Measurements from ENCODE around the gene TOP3A.

DNA sequence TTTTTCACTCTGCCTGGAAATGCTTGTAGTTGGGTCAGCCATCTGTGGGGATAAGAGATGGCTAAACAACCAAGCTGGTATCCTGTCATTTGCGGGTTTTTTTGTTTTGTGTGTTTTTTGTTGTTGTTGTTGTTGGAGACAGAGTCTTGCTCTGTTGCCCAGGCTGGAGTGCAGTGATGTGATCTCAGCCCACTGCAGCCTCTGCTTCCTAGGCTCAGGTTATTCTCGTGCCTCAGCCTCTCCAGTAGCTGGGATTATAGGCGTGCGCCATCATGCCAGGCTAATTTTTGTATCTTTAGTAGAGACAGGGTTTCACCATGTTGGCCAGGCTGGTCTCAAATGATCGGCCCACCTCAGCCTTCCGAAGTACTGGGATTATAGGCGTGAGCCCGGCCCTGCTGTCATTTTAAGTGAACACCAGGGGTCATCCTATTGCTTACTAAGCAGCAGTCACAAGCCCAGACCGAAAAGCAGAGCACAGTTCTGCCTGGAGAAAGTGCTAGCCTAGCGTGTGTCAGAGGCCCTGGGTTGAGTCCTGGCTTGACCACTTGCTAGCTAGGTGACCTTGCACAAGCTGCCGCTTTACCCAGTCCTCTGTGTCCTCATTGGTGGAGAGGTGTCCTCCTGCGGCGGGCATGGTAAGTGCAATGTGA is 4.9 kb upstream of the TOP3A start:
- TF ChIP-seq, protein P1, sequence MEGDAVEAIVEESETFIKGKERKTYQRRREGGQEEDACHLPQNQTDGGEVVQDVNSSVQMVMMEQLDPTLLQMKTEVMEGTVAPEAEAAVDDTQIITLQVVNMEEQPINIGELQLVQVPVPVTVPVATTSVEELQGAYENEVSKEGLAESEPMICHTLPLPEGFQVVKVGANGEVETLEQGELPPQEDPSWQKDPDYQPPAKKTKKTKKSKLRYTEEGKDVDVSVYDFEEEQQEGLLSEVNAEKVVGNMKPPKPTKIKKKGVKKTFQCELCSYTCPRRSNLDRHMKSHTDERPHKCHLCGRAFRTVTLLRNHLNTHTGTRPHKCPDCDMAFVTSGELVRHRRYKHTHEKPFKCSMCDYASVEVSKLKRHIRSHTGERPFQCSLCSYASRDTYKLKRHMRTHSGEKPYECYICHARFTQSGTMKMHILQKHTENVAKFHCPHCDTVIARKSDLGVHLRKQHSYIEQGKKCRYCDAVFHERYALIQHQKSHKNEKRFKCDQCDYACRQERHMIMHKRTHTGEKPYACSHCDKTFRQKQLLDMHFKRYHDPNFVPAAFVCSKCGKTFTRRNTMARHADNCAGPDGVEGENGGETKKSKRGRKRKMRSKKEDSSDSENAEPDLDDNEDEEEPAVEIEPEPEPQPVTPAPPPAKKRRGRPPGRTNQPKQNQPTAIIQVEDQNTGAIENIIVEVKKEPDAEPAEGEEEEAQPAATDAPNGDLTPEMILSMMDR (IDR thresholded peaks at IDR 0.05): peak; percentile 64
- no peak for TF ChIP-seq EZH2 (IDR thresholded peaks at IDR 0.05)
